Measurements from ENCODE around the gene ABCA6.

DNA sequence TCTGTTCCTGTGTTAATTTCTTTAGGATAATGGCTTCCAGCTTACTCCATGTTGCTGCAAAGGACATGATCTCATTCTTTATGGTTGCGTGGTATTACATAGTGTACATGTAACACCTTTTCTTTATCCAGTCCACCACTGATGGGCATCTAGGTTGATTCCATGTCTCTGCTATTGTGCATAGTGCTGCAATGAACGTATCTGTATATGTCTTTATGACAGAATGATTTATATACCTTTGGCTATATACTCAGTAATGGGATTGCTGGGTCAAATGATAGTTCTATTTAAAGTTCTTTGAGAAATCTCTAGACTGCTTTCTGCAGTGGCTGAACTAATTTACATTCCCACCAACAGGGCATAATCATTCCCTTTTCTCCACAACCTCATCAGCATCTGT lies 47.1 kb upstream of the ABCA6 start:
- TF ChIP-seq, protein P1, sequence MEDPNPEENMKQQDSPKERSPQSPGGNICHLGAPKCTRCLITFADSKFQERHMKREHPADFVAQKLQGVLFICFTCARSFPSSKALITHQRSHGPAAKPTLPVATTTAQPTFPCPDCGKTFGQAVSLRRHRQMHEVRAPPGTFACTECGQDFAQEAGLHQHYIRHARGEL (CRISPR knock-in tag; IDR thresholded peaks at IDR 0.05), result no peak
- TF ChIP-seq NBN (conservative IDR thresholded peaks at IDR 0.05) (no peak), GTF2F1 (IDR thresholded peaks at IDR 0.05; ENCODE audit: low read length) (no peak), GABPA (IDR thresholded peaks at IDR 0.05; ENCODE audit: low read depth, low read length) (no peak), GABPA (CRISPR knock-in tag; IDR thresholded peaks at IDR 0.05; ENCODE audit: low read depth) (no peak), SRF (IDR thresholded peaks at IDR 0.05; ENCODE audit: low read depth, low read length) (no peak)
- TF ChIP-seq, protein P2, sequence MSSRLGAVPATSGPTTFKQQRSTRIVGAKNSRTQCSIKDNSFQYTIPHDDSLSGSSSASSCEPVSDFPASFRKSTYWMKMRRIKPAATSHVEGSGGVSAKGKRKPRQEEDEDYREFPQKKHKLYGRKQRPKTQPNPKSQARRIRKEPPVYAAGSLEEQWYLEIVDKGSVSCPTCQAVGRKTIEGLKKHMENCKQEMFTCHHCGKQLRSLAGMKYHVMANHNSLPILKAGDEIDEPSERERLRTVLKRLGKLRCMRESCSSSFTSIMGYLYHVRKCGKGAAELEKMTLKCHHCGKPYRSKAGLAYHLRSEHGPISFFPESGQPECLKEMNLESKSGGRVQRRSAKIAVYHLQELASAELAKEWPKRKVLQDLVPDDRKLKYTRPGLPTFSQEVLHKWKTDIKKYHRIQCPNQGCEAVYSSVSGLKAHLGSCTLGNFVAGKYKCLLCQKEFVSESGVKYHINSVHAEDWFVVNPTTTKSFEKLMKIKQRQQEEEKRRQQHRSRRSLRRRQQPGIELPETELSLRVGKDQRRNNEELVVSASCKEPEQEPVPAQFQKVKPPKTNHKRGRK (CRISPR knock-in tag; IDR thresholded peaks at IDR 0.05), result no peak

All from HepG2 (cell line).